GM12874 (cell line): ENCODE data around the gene NRG3.

Experiments
- TF ChIP-seq, protein P1 (sequence below): IDR thresholded peaks from 2 replicates; pipeline ENCODE4 v1.5.1; 2011; ENCODE audit warnings: low read depth, mild to moderate bottlenecking, control low read depth, low read length, moderate library complexity; ENCODE audit not compliant: insufficient read depth

Gene NRG3

DNA sequence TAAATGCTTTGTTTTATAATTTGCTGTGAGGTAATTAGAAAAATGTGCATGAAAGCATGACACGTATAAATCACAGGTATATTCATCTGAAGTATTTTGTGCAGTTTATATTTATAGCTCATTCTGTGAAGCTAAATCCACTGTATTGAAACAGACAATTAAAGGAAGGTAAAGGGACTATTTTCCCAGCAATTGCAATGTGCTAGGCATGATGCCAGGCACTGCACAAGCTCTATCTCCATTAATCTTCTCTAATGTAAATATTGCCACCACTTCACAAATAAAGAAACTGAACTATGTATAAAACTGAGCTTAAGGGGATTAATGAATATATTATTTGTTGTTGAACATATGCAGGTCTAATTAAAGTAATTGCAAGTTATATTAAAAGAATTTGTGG lies 1012.5 kb downstream of the NRG3 start:
- TF ChIP-seq, protein P1, sequence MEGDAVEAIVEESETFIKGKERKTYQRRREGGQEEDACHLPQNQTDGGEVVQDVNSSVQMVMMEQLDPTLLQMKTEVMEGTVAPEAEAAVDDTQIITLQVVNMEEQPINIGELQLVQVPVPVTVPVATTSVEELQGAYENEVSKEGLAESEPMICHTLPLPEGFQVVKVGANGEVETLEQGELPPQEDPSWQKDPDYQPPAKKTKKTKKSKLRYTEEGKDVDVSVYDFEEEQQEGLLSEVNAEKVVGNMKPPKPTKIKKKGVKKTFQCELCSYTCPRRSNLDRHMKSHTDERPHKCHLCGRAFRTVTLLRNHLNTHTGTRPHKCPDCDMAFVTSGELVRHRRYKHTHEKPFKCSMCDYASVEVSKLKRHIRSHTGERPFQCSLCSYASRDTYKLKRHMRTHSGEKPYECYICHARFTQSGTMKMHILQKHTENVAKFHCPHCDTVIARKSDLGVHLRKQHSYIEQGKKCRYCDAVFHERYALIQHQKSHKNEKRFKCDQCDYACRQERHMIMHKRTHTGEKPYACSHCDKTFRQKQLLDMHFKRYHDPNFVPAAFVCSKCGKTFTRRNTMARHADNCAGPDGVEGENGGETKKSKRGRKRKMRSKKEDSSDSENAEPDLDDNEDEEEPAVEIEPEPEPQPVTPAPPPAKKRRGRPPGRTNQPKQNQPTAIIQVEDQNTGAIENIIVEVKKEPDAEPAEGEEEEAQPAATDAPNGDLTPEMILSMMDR: no peak

DNA sequence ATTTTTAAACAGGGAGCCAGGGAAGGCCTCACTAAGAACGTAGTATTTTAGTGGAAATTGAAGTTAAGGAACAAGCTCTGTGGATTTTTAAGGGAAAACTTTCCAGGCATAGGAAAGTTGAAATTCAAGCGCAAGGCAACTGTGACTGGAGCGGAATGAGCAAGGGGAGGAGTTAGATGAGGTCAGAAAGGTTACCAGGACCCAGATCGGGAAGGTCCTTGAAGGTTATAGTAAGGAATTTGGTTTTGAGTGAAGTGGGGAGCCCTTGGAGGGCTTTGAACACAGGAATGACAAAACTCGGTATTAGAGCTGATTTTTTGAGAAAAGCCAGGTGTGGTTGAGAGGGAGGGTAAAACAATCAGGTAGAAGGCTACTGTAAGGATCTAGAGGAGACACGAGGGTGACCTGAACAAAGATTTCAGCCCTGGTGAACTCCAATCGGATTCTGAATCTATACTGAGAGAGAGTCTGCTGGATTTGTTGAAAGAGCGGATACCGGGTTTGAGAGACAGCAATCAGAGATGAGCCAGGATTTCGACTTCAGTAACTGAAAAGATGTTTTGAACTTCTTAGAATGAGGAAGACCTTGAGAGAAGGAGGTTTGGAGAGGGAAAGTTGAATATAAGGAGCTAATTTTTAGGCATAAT lies 1013.9 kb downstream of the NRG3 start:
- TF ChIP-seq, protein P1: no peak

DNA sequence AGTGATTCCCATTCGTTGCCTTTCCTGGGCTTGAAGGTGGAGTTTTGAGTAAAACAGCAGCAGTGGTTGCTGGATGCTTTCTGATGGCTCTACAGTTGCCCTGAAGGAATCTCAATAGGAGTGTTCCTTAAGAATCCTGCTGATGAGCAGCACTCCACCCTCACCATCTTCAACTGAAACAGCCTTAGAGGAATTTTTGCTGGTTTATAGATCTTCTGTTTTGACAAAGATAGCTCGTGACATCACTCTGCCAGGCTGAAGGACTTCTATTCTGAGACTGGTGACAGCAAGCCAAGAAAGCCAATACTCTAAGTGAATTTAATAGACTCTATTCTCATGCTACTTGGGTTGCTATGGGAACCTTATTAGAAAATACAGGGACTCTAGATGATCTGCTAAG lies 1014.7 kb downstream of the NRG3 start:
- TF ChIP-seq, protein P1: no peak

DNA sequence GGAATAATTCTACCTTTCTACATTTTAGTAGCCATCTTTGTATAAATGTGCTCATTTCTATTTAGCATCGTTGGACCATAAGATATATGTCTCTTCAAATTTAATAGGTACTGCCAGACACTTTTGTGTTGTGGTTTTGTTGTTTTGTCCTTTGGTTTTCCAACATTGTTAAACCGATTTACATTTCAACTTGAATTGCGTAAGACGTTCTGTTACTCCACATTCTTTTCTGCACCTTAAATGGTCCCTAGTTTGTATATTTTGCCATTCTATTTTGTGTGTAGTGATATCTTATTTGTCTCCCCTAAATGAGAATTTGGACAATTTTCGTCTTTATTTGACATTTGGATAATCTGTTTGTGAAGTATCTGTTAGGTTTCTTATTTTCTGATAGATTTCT lies 1015.6 kb downstream of the NRG3 start:
- TF ChIP-seq, protein P1: no peak

DNA sequence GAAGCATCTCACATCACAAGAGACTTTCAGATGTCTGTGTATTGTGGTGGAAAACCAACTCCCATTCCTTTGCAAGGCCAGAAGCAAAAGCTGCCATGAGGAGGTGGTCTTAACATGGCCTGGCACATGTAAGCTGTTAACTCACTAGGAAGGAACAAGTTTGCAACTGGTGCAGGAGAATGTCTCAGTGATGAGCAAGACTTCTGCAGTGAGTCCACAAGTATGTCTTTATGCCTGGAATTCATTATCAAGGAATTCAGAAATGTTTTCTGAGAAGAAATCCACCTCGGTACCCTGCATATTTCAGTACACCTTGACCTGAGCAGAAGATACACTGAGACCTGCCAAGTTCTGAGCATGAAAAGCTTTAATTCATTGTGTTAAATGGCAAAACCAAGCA lies 1033.1 kb downstream of the NRG3 start:
- TF ChIP-seq, protein P1: no peak

DNA sequence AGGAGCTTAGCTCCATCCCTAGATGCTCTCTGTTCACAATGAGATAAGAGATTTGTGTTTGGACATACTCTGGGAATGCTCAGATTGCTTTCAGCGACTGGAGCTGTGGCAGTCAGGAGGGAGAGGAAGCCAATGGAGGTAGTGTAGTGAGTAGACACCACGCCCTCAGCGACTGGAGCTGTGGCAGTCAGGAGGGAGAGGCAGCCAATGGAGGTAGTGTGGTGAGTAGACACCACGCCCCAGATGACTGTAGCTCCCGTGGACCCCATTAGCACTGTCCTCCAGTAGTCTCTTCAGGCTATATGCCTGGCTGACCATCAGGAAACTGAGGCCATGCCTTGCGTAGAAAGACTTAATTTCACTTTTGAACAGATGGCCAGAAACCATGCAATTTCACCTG lies 1033.8 kb downstream of the NRG3 start:
- TF ChIP-seq, protein P1: no peak

DNA sequence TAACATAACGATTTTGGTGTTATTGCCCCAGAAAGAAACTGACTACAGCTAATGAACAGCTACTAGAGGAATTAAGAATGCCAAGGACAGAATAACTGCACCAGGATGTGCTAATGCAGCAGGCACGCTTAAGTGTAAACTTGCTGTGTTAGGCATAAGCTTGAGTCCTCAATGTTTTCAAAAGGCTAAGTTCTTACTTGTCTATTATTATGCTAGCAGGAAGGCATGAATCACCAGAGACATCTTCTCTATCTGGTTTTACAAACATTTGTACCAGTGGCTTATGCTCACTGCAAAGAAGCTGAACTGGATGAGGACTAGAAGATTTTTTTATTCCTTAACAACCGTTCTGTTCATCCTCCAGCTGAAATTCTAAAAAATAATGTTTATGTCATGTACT lies 1035.3 kb downstream of the NRG3 start:
- TF ChIP-seq, protein P1: no peak
